ENCODE results near the gene RYR1. TPM values are rescaled to one million over a fixed set of nuclear protein-coding genes. Genes with fewer than 3 reads are reported as not detected.
"Not testable (repeated sequence)": the region's sequence is repeated elsewhere in the genome, so short reads cannot be mapped to it uniquely, and the experiment has no call there.

RYR1 gene
- total and polyA plus RNA-seq, 2 of the 13 experiments (the other 11 are each of a cell fraction or from before 2014, with no cell fraction given): 0.03 TPM; not detected in 1

DNA sequence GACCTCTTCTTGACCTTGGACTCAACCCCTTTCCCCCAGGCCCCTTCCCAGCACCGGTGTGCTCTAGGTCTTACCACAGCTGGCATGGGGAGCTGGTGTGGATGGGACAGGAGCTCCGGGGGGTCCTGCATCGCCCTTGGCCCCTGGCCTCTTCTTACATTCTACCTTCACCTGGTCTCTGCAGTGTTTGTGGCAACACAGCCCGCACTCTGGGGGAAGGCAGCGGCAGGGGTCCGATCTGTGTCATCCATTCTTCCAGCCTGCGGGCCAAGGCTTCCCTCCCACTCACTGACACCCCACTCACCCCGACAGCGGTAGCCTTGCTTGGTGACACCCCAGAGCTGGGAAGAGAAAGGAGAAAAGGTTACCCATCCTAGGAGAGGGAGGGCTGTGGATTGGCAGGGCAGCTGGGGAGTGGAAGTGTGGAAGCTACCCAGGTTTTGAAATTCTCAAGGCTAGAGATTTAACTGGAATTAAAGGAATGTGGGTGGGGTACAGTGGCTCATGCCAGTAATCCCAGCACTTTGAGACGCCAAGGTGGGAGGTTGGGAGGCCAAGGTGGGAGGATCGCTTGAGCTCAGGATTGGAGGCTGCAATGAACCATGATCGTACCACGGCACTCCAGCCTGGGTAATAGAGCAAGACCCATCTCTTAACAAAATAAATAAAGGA is 22.3 kb upstream of the RYR1 start:
- no peaks in the 10 kb centered on the region for H3K4me1 ChIP-seq (ENCODE audit: insufficient read depth, low read length)
- no peak overlapping the region for H2AFZ ChIP-seq (ENCODE audit: low read length)
- no TSS peak for BruUV-seq (replicated peaks)
- in situ Hi-C loops (cut with HindIII; ENCODE audit: extremely low pct_ligation_motif_present, low pct_unique_long_range_greater_than_20kb): no loop called here
- ChIA-PET POLR2A (no interaction called here), CTCF (ENCODE audit: low intra/inter-chr PET ratio, low total read pairs) (no interaction called here)
- FAIRE-seq (no peak), DNase-seq (ENCODE audit: low spot score) (no peak), ATAC-seq (no peak)
- no peak overlapping the region for H3K4me2 ChIP-seq (ENCODE audit: low read depth, low read length)
- H3K9ac ChIP-seq (ENCODE audit: insufficient read depth, low read depth, low read length): no peak overlapping the region
- H3K27ac ChIP-seq (ENCODE audit: extremely low read length, insufficient read depth, low read length): no peak overlapping the region
- no peaks in the 10 kb centered on the region for H4K20me1 ChIP-seq (ENCODE audit: insufficient read depth, low read length)
- intact Hi-C loops (cut with micrococcal nuclease; ENCODE audit: unreplicated experiment): no loop called here
- H3K4me3 ChIP-seq (replicated peaks in 1 of 3; ENCODE audit: insufficient read depth in 1 of 3, low read depth in 2 of 3, low read length in 3 of 3): no peak overlapping the region
- H3K79me2 ChIP-seq (ENCODE audit: insufficient read depth, low read length): no peaks in the 10 kb centered on the region
- no peaks in the 10 kb centered on the region for H3K36me3 ChIP-seq (replicated peaks in 1 of 2; ENCODE audit: control insufficient read depth in 1 of 2, insufficient read depth in 2 of 2, low read length in 2 of 2)
- 68% methylated on average over 12 of the region's 13 CpGs for WGBS (ENCODE audit: low lambda C conversion rate)
- no peaks in the 10 kb centered on the region for H3K9me3 ChIP-seq (ENCODE audit: low read length)
- peaks cover 0 to 7% of the 10 kb centered on the region in 2 experiments; a peak in 1 of 5 replicates for H3K27me3 ChIP-seq (ENCODE audit: control insufficient read depth in 1 of 2, insufficient read depth in 2 of 2, low read length in 2 of 2)
- TF ChIP-seq, protein P1, sequence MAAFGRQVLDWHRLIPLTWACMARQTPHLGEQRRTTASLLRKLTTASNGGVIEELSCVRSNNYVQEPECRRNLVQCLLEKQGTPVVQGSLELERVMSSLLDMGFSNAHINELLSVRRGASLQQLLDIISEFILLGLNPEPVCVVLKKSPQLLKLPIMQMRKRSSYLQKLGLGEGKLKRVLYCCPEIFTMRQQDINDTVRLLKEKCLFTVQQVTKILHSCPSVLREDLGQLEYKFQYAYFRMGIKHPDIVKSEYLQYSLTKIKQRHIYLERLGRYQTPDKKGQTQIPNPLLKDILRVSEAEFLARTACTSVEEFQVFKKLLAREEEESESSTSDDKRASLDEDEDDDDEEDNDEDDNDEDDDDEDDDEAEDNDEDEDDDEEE (CRISPR knock-in tag; IDR thresholded peaks at IDR 0.05): no peak
- TF ChIP-seq, protein P2, sequence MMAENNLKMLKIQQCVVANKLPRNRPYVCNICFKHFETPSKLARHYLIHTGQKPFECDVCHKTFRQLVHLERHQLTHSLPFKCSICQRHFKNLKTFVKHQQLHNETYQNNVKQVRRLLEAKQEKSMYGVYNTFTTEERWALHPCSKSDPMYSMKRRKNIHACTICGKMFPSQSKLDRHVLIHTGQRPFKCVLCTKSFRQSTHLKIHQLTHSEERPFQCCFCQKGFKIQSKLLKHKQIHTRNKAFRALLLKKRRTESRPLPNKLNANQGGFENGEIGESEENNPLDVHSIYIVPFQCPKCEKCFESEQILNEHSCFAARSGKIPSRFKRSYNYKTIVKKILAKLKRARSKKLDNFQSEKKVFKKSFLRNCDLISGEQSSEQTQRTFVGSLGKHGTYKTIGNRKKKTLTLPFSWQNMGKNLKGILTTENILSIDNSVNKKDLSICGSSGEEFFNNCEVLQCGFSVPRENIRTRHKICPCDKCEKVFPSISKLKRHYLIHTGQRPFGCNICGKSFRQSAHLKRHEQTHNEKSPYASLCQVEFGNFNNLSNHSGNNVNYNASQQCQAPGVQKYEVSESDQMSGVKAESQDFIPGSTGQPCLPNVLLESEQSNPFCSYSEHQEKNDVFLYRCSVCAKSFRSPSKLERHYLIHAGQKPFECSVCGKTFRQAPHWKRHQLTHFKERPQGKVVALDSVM (CRISPR knock-in tag; IDR thresholded peaks at IDR 0.05): peak; percentile 44; the same call in 1 of the 2 replicates

DNA sequence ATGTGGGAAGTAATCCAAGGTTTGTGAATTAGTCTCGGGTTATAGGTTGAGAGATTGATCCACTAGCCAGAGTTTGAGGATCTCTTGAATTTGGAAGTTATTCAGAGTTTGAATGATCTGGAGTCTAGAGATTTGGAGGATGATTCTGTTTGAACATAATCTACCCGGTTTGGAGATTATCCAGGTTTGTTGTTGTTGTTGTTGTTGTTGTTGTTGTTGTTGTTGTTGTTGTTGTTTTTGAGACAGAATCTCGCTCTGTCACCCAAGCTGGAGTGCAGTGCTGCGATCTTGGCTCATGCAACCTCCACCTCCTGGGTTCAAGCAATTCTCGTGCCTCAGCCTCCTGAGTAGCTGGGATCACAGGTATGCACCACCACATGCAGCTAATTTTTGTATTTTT is 21.6 kb upstream of the RYR1 start:
- H3K27me3 ChIP-seq (ENCODE audit: control insufficient read depth in 1 of 2, insufficient read depth in 2 of 2, low read length in 2 of 2); POLR2A ChIA-PET; BruUV-seq (replicated peaks); H4K20me1 ChIP-seq (ENCODE audit: insufficient read depth, low read length); H3K9me3 ChIP-seq (ENCODE audit: low read length); H3K4me3 ChIP-seq (replicated peaks in 1 of 3; ENCODE audit: insufficient read depth in 1 of 3, low read depth in 2 of 3, low read length in 3 of 3); H3K79me2 ChIP-seq (ENCODE audit: insufficient read depth, low read length); in situ Hi-C loops (cut with HindIII; ENCODE audit: extremely low pct_ligation_motif_present, low pct_unique_long_range_greater_than_20kb); H3K4me1 ChIP-seq (ENCODE audit: insufficient read depth, low read length); H3K4me2 ChIP-seq (ENCODE audit: low read depth, low read length); ATAC-seq; H3K36me3 ChIP-seq (replicated peaks in 1 of 2; ENCODE audit: control insufficient read depth in 1 of 2, insufficient read depth in 2 of 2, low read length in 2 of 2); H2AFZ ChIP-seq (ENCODE audit: low read length); CTCF ChIA-PET (ENCODE audit: low intra/inter-chr PET ratio, low total read pairs); H3K27ac ChIP-seq (ENCODE audit: extremely low read length, insufficient read depth, low read length); DNase-seq (ENCODE audit: low spot score); FAIRE-seq; intact Hi-C loops (cut with micrococcal nuclease; ENCODE audit: unreplicated experiment); H3K9ac ChIP-seq (ENCODE audit: insufficient read depth, low read depth, low read length); TF ChIP-seq FOXP1 (CRISPR knock-in tag; IDR thresholded peaks at IDR 0.05): not testable (repeated sequence)
- TF ChIP-seq FOXP1 (IDR thresholded peaks at IDR 0.05): peak; percentile 94
- WGBS (ENCODE audit: low lambda C conversion rate): 37% methylated on average over 4 of the region's 5 CpGs
